Glomerular endothelial cell (primary cell): ENCODE measurements around the gene PCSK6. TPM values are rescaled to one million over a fixed set of nuclear protein-coding genes. Genes with fewer than 3 reads are reported as not detected.

ENCODE experiments used
- DNase-seq: peaks from one replicate; pipeline ENCODE4 v3.0.0-alpha.2; 2011; ENCODE audit warnings: low read depth, low spot score; ENCODE audit errors: extremely low read depth
- total RNA-seq: library from RNA; depleted of rRNA; stranded (reverse); fragments of >200 nt; gene quantifications from 2 replicates; pipeline ENCODE4 v1.2.3, GENCODE V29; 2015

PCSK6 gene
- total RNA-seq, 1 donor from 2014 or later: 24.4 TPM

GRCh38 chr15:101523560-101523940 lies 34.0 kb upstream of the PCSK6 start:
- no peak for DNase-seq

- DNase-seq: no peak
Observed at GRCh38 chr15:101522621-101523559, 33.4 kb upstream of the PCSK6 start.

DNA sequence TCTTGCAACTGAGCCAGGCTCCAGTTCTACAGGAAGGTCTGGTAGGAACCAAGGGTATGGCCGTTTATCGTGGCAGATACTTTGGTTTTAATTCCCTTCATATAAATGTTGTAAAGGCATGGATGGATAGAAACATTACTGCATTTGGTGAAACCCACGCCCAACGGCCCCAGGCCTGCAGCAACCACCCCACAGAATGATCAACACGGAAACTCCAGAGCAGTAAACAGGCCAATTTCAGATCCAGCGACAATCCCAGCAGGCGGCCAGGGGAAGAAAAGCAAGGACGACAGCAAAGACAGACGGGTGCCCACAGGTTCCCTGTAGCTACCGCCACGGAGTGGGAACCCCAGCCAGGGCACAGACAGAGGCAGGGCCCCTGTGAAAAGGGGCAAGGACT lies 32.6 kb upstream of the PCSK6 start:
- DNase-seq: no peak

- DNase-seq: no peak
Observed at GRCh38 chr15:101521591-101521990, 32.1 kb upstream of the PCSK6 start.

DNA sequence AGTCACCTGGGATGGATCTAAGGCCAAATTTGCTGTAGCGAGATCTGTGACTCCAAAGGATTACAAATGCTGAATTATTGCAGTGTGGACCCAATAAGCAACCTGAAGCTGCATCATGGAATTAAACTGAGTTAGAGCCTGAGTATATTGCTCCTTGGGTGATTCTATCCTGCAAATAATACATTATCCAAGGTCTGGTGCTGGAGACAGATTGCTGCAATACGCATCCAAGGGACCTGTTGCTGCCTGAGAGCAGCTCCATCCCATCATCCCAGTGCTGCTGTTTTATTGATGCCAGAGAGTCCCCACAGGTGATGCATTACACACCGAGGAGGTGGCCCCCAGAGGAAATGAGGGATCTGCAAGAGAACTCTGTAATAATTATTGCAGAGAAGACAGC lies 31.6 kb upstream of the PCSK6 start:
- DNase-seq: no peak

DNA sequence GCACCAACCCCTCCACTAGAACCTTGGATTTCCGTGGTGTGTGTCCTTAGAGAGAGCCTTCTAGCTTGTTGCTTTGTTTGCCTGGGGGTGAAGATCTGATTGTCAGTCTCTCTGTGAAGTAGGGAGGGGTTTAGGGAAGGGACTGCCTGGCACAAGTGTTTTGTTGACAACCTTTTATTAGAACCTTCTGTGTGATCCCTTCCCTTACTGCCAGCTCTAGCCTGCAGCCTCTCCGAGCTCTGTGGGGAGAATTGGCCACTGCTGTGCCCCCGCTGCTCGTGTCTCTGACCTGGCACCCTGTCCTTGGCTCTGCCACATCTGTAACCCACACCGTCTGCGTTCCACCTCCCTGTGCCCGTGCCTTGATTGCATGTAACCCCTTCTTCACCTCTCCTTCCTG lies 30.9 kb upstream of the PCSK6 start:
- no peak for DNase-seq

DNA sequence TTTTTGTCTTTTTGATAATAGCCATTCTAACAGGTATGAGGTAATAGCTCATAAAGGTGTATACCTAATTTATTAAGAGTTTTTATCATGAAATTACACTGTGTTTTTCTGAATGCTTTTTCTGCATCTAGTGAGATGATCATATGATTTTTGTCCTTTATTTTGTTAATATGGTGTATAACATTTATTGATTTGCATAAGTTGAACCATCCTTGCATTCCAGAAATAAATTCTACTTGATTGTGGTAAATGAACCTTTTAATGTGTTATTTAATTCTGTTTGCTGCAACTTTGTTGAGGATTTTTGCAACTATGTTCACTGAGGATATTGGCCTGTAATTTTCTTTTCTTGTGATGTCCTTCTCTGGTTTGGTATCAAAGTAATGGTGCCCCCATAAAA lies 28.0 kb upstream of the PCSK6 start:
- no peak for DNase-seq

- no peak for DNase-seq
Observed at GRCh38 chr15:101514318-101514717, 24.8 kb upstream of the PCSK6 start.

DNA sequence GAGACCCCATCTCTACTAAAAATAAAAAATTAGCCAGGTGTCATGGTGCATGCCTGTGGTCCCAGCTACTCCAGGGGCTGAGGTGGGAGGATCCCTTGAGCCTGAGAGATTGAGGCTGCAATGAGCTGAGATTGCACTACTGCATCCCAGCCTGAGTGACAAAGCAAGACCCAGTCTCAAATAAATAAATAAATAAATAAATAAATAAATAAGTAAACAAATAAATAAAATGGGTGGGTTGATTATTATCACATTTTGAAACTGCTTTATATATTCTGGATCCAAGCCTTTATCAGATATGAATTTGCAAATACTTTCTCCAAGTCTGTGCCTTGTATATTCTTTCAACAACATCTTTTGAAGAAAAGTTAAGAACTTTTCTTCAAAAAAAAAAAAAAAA lies 22.2 kb upstream of the PCSK6 start:
- DNase-seq: no peak

DNA sequence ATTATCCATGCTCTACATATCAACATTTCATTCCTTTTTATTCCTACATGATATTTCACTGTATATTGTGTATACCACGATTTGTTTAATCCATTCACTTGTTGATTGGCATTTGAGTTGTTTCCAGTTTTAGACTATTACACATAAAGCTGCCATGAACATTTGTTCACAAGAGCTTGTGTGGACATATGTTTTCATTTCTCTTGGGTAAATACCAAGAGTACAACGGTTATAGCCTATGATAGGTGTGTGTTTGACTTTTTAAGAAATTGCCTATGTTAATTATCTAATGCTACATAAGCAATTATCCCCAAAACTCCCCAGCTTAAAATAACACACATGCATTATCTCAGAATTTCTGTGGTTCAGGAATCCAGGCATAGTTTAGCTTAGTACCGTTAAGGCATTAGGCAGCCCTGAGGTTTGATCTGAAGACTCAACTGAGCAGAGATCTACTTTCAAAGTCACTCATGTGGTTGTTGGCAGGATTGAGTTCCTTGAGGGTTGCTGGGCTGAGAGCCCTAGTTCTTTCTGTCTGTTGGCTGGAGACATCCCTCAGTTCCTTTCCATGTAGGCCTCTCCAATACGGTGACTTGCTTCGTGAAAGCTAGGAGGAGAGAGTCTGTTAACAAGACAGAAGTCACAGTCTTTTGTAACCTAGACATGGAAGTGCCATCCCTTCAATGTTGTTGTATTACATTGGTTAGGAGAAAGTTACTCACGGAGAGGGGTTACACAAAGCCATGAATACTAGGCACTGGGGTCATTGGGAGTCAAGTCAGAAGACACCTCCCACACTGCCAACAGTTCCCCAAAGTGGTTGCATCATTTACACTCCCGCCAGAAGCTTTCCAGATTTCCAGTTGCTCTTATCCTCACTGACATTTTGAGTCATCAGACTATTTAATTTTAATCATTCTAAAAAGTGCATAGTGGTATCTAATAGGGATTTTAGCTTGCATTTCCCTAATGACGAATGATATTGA lies 21.0 kb upstream of the PCSK6 start:
- no peak for DNase-seq

- no peak for DNase-seq
Observed at GRCh38 chr15:101509279-101509678, 19.8 kb upstream of the PCSK6 start.

DNA sequence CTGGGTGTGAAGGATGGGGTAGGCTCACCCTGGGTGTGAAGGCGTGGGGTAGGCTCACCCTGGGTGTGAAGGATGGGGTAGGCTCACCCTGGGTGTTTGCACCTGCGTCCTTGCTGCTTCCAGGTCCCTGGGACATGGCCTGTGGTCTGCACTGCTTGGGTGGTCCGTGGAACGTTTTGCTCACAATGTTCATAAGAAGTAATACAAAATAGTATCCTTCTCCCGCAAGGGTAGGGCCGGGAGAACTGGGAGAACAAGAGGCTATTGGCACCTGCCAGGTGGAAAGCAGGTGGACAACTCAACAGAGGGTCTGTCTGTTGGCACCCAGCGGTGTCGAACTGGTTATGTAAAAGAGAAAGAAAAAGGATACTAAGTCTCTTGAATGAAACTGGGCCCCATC lies 17.0 kb upstream of the PCSK6 start:
- no peak for DNase-seq

DNA sequence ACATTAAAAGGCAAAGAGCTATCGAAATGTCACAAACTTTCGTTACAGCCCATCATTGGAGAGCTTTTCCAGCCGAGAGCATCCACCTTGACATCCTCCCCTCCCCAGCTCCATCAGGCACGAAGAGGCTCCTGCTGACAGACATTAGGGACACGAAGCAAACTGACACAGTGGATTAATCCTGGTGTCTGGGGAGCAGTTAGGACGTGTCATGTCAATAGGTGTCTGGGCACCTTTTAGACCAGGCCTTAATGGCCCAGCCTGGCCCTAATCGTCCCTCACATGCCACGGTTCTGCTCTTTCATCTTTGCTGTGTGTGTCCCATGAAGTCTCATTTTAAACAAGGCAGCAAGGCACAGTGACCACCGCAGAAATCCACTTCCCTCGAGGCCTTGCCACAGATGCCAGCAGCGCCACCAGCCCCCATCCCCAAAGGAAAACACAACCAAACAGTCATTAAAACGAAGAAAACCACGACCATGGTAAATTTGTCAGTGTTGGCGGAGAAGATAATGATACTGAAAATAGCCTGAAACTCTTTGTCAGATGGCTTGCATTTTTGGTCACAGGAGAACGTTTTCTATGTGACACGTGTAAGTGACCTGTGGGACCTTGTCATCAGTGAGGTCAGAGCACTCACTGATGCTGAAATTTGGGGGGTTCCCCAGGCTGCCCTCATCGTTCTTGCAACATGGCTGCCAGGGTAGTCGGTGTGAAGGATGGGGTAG lies 16.3 kb upstream of the PCSK6 start:
- no peak for DNase-seq

DNA sequence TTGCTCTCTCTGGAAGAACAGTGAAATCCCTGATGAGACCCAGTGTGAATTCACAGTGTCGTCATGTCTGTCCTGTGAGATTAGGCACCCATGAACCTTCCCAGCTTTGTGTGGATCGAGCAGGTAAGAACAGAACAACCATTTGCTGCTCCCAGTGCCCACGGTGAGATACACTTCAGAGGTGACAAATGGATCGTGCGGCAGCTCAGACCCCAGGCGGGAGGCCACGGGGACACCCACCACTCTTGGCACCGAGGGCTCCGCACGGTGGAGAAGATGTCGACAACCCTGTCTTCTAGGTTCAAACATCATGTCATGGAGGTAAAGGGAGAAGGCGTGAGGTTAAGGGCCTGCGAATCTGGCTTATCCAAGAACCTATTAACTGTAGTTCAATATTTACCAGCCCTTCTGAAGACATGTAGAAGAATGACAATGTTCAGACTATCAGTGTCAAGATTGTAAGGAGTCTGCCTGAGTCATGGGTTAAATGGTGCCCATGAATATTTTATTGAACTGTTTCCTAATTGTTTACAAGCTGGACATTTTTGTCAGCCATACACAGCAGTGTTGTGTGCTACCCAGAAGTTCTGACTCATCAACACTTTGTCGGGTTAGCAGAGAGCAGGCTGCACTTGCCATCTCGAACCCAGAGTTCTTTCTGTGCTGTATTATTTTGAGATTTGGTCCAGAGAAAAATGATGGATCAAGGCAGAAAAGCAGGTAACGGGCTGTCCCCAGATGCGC lies 15.5 kb upstream of the PCSK6 start:
- DNase-seq: no peak

- no peak for DNase-seq
Observed at GRCh38 chr15:101504373-101504772, 14.9 kb upstream of the PCSK6 start.

DNA sequence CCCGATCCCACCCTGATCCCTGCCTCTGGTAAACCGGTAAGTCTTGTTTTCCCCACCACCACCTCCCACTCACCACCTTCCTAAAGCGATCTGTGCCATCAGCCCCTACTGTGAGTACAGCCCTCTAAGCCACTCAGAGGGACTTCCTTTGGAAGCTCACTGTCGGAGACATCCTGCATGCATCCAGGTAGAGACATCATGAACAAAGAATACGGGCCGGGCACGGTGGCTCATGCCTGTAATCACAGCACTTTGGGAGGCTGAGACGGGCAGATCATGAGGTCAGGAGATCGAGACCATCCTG lies 13.7 kb upstream of the PCSK6 start:
- DNase-seq: no peak

- DNase-seq: no peak
Observed at GRCh38 chr15:101502572-101503295, 13.2 kb upstream of the PCSK6 start.

DNA sequence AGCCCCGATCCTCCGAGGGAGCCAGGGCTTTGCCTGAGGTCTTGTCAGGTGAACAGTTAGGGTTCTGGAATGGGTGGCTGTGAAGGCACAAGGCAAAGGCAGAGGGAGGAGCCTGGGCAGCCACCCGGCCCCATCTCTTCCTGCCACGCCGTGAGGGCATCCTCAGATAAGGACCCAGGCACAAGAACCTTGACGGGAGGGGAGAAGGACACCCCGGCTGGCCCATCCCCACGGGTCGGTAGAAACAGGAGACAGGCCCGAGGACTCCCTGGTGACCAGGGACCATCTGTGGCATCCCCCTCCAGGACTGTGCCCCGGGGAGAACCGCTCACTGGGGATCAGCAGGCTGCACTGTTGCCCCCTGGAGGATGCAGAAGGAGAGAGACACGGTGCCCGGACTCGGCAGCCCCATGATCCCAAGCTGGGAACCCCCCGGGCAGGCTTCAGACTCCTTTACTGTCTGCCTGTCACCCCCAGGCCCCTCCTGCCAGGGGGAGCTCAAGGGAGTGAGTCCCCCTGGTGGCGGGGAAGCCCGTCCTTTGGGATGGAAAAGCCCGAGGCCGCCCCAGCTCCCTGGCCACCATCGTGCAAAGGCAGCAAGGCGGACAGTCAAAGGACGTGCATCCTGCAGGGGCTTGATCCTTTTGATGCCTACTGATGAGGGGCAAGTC lies 12.3 kb upstream of the PCSK6 start:
- DNase-seq: no peak

GRCh38 chr15:101500865-101501551 lies 11.5 kb upstream of the PCSK6 start:
- DNase-seq: no peak
